ENCODE measurements around the gene FOXD4L5.
"Not testable (repeated sequence)": the region's sequence is repeated elsewhere in the genome, so short reads cannot be mapped to it uniquely, and the experiment has no call there.

Gene FOXD4L5

GRCh38 chr9:65285109-65285508, at the start of gene FOXD4L5:
Gene FOXD4L5, minus strand, starts transcription at chr9:65285209. Its CDS starts 832 bp downstream, at chr9:65284377.
- not testable (repeated sequence) for DNase-seq

GRCh38 chr9:65283943-65284342, 1.1 kb downstream of the FOXD4L5 start:
- DNase-seq, result not testable (repeated sequence)

- DNase-seq, result not testable (repeated sequence)
Observed at GRCh38 chr9:65282976-65283375, 2.0 kb downstream of the FOXD4L5 start.

Data from NCI-H524 (cell line).